SK-N-SH (cell line): ENCODE results near the gene SEMA3G. TPM values are rescaled to one million over a fixed set of nuclear protein-coding genes. Genes with fewer than 3 reads are reported as not detected.

Source experiments
- CTCF ChIA-PET: fragments of 300-600, 350-600 bp; formaldehyde crosslinking; extraction: SDS; loops from one replicate; lab custom pipeline; 2021; lab: Yijun Ruan, JAX
- POLR2A ChIA-PET: fragments of 350-600 bp; sonication (Branson Sonifier 250); formaldehyde crosslinking; extraction: SDS; loops from one replicate; lab custom pipeline; 2020; ENCODE audit warnings: antibody characterized with exemption, inconsistent platforms; lab: Yijun Ruan, JAX
- DNase-seq: peaks from one replicate; pipeline ENCODE4 v3.0.0; 2012
- H2AFZ ChIP-seq: fragments of 200-600 bp; sonication (generic); 2 replicates; pipeline ENCODE4 v1.8.1; 2016; ENCODE audit warnings: antibody characterized with exemption, mild to moderate bottlenecking, low read depth
- H3F3A ChIP-seq: fragments of 200-600 bp; sonication (generic); replicated peaks from 2 replicates; pipeline ENCODE3; 2016; ENCODE audit warnings: antibody characterized with exemption, mild to moderate bottlenecking; ENCODE audit not compliant: insufficient read depth
- H3K27ac ChIP-seq, 2 experiments: fragments of 200-500 bp in 1 of 2; fragments of 200-600 bp in 1 of 2; sonication (Bioruptor generic) in 1 of 2; sonication (generic), shearing (Covaris generic) in 1 of 2; 2 replicates each; pipeline versions ENCODE4 v1.5.1 to v1.6.1; 2014 to 2016; ENCODE audit warnings: low read depth in 2 of 2, inconsistent platforms in 1 of 2, low read length in 1 of 2, mild to moderate bottlenecking in 1 of 2, mixed read lengths in 1 of 2
- H3K27me3 ChIP-seq: fragments of 200-600 bp; sonication (generic), shearing (Covaris generic); 2 replicates; pipeline ENCODE4 v1.6.1; 2016; ENCODE audit warnings: mixed run types; ENCODE audit not compliant: insufficient read depth
- H3K36me3 ChIP-seq, 2 experiments: fragments of 200-500 bp in 1 of 2; fragments of 200-600 bp in 1 of 2; sonication (Bioruptor generic) in 1 of 2; sonication (generic) in 1 of 2; replicated peaks in 1 of 2; 2 replicates each; pipeline versions ENCODE3 to v1.5.1; 2014 to 2016; ENCODE audit warnings: low read length in 1 of 2, mild to moderate bottlenecking in 1 of 2; ENCODE audit not compliant: insufficient read depth in 2 of 2, control insufficient read depth in 1 of 2
- H3K4me1 ChIP-seq, 2 experiments: fragments of 200-500 bp in 1 of 2; fragments of 200-600 bp in 1 of 2; sonication (Bioruptor generic) in 1 of 2; sonication (generic), shearing (Covaris generic) in 1 of 2; 2 replicates each; pipeline versions ENCODE4 v1.5.1 to v1.6.1; 2014 to 2016; ENCODE audit warnings: low read depth in 1 of 2, low read length in 1 of 2, mixed run types in 1 of 2; ENCODE audit not compliant: insufficient read depth in 2 of 2, control insufficient read depth in 1 of 2
- H3K4me2 ChIP-seq: fragments of 200-600 bp; sonication (generic), shearing (Covaris generic); 2 replicates; pipeline ENCODE4 v1.6.1; 2017; ENCODE audit warnings: mixed run types
- H3K4me3 ChIP-seq, 2 experiments: fragments of 200-500 bp in 1 of 2; fragments of 200-600 bp in 1 of 2; sonication (Bioruptor generic) in 1 of 2; sonication (generic), shearing (Covaris generic) in 1 of 2; 2 replicates each; pipeline versions ENCODE4 v1.5.1 to v1.8.1; 2014 to 2016; ENCODE audit warnings: low read depth in 2 of 2, inconsistent platforms in 1 of 2, low read length in 1 of 2, mild to moderate bottlenecking in 1 of 2, mixed read lengths in 1 of 2, moderate library complexity in 1 of 2
- H3K79me2 ChIP-seq: fragments of 200-600 bp; sonication (generic); 2 replicates; pipeline ENCODE4 v1.8.1; 2017; ENCODE audit warnings: mild to moderate bottlenecking; ENCODE audit not compliant: insufficient read depth
- H3K9ac ChIP-seq: fragments of 200-600 bp; sonication (generic); 2 replicates; pipeline ENCODE4 v1.6.1; 2017; ENCODE audit warnings: mixed run types
- H3K9me2 ChIP-seq: fragments of 200-600 bp; sonication (generic); 2 replicates; pipeline ENCODE4 v1.6.1; 2017; ENCODE audit warnings: mixed run types
- H3K9me3 ChIP-seq: fragments of 200-600 bp; sonication (generic); 2 replicates; pipeline ENCODE4 v1.6.1; 2017; ENCODE audit warnings: mixed run types, mild to moderate bottlenecking, moderate library complexity
- H4K20me1 ChIP-seq: fragments of 200-600 bp; sonication (generic); 2 replicates; pipeline ENCODE4 v1.6.1; 2017; ENCODE audit warnings: mild to moderate bottlenecking, mixed run types; ENCODE audit not compliant: insufficient read depth
- CTCF ChIP-seq: fragments of 200-600 bp; sonication (generic); IDR thresholded peaks from 2 replicates; pipeline ENCODE4 v1.6.1; 2017; ENCODE audit warnings: antibody characterized with exemption, mild to moderate bottlenecking, moderate library complexity
- ELF1 ChIP-seq: IDR thresholded peaks from 2 replicates; pipeline ENCODE4 v1.4.0; 2012
- EP300 ChIP-seq, 2 experiments: IDR thresholded peaks; 2 replicates each; pipeline versions ENCODE4 v1.4.0 to v1.6.1; 2012; ENCODE audit warnings: borderline replicate concordance in 1 of 2, low read depth in 1 of 2, low read length in 1 of 2
- FOXM1 ChIP-seq: IDR thresholded peaks from 2 replicates; pipeline ENCODE4 v1.4.0; 2012; ENCODE audit warnings: low read depth, mild to moderate bottlenecking
- GATA2 ChIP-seq: sonication (generic); formaldehyde crosslinking; IDR thresholded peaks from 2 replicates; pipeline ENCODE4 v1.5.0; 2020; ENCODE audit warnings: mild to moderate bottlenecking, missing genetic modification reagents
- NFIC ChIP-seq: IDR thresholded peaks from 2 replicates; pipeline ENCODE4 v1.4.0; 2012; ENCODE audit warnings: borderline replicate concordance
- RXRA ChIP-seq: IDR thresholded peaks from 2 replicates; pipeline ENCODE4 v1.4.0; 2012; ENCODE audit warnings: low read depth, mild to moderate bottlenecking, borderline replicate concordance
- SIN3A ChIP-seq: IDR thresholded peaks from 2 replicates; pipeline ENCODE4 v1.6.1; 2012; ENCODE audit warnings: low read depth, mild to moderate bottlenecking, low read length, moderate library complexity, borderline replicate concordance
- USF1 ChIP-seq: IDR thresholded peaks from 2 replicates; pipeline ENCODE4 v1.4.0; 2012; ENCODE audit warnings: low read depth, borderline replicate concordance
- ZBTB33 ChIP-seq: IDR thresholded peaks from 2 replicates; pipeline ENCODE4 v1.4.0; 2012; ENCODE audit warnings: low read depth, borderline replicate concordance
- WGBS: methylation state at CpG from one replicate; pipeline ENCODE4 v1.1.6; 2017; ENCODE audit warnings: low lambda C conversion rate; 5-methylcytosine and 5-hydroxymethylcytosine counted together
- polyA plus RNA-seq, 3 experiments: library from polyadenylated mRNA; depleted of rRNA; stranded (reverse); fragments of >200 nt; gene quantifications; 2 replicates each; pipeline ENCODE4 v1.2.3, GENCODE V29; 2012
- TF ChIP-seq, protein P1 (sequence below): fragments of 150-350 bp; IDR thresholded peaks from 2 replicates; pipeline ENCODE4 v1.6.1; 2016; ENCODE audit warnings: mild to moderate bottlenecking, low read depth, low read length

SEMA3G gene
- polyA plus RNA-seq, 1 of the 3 experiments (the other 2 are of a cell fraction) = 0.13 TPM

DNA sequence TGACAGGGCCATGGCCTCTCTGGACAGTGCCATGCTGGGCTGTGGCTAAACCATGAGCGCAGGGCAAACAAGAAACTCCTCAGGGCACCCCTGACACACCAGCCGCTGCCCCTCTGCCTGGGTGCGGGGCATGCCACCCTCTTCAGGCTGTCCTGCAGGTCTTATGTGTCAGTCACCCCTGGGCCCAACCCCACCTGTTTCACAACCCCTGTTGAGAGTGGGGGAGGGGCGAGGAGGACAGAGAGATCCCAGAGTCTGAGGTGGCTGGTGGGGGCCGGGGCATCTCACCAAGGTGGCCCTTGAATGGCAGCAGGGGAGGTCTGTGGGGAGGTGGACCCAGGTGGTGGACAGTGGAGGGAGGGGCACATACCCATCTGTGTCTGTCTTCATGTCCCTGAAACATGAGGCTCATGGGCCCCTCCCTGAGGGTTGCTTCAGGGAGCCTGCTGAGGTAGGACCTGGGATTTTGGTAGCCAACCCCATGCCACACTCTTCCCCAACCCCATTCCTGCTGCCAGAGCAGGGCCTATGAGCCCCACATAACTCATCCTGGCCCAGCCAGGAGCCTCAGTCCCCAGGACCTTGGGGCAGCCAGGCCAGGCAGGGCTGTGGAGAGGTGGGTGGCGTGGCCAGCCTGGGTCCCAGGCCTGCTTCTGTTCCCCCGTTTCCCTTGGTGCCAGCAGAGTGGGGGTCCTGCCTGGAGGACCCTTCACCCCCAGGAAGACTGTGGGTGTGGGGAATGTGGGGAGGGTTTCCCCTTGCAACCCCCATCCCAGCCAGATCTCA, 48.5 kb upstream of the SEMA3G start:
- POLR2A ChIA-PET = no interaction called here
- Histone ChIP-seq H3K9me3 (no peaks in the 10 kb centered on the region), H2AFZ (no peak overlapping the region), H3K9ac (no peak overlapping the region), H3K4me1 (peaks cover 3 to 12% of the 10 kb centered on the region in 2 experiments; a peak in 2 of 4 replicates), H3K79me2 (no peaks in the 10 kb centered on the region), H3K9me2 (no peaks in the 10 kb centered on the region), H3K4me3 (no peak overlapping the region), H3K36me3 (peaks cover 4 to 38% of the 10 kb centered on the region in 2 experiments), H3K27ac (no peak overlapping the region; a peak in 1 of 4 replicates), H3F3A (no peaks in the 10 kb centered on the region), H3K27me3 (no peaks in the 10 kb centered on the region), H3K4me2 (no peak overlapping the region), H4K20me1 (no peaks in the 10 kb centered on the region)
- TF ChIP-seq GATA2 (CRISPR knock-in tag) = no peak
- no peak for TF ChIP-seq RXRA
- TF ChIP-seq ZBTB33 = no peak
- no peak for TF ChIP-seq USF1
- TF ChIP-seq NFIC = no peak
- TF ChIP-seq CTCF = no peak
- no peak for TF ChIP-seq SIN3A
- TF ChIP-seq FOXM1 = no peak
- no peak for TF ChIP-seq ELF1
- TF ChIP-seq EP300 (IDR thresholded peaks at IDR 0.05; ENCODE audit: borderline replicate concordance in 1 of 2, low read depth in 1 of 2, low read length in 1 of 2) = no peak
- TF ChIP-seq, protein P1, sequence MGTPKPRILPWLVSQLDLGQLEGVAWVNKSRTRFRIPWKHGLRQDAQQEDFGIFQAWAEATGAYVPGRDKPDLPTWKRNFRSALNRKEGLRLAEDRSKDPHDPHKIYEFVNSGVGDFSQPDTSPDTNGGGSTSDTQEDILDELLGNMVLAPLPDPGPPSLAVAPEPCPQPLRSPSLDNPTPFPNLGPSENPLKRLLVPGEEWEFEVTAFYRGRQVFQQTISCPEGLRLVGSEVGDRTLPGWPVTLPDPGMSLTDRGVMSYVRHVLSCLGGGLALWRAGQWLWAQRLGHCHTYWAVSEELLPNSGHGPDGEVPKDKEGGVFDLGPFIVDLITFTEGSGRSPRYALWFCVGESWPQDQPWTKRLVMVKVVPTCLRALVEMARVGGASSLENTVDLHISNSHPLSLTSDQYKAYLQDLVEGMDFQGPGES = no peak
- no peak for DNase-seq
- CTCF ChIA-PET = no interaction called here
- 90% methylated on average over 2 of the region's 7 CpGs for WGBS
